Nephron progenitor cell (in vitro differentiated cells): ENCODE measurements around the gene IDS.
"Not testable (repeated sequence)": the region's sequence is repeated elsewhere in the genome, so short reads cannot be mapped to it uniquely, and the experiment has no call there.

Experiments used
- DNase-seq: peaks from one replicate; pipeline ENCODE4 v3.0.0; 2021
- H3K27ac Mint-ChIP-seq: 2 replicates; pipeline ENCODE4 v1.8.0; 2021; ENCODE audit warnings: mild to moderate bottlenecking, moderate library complexity, mixed read lengths
- H3K27me3 Mint-ChIP-seq: 2 replicates; pipeline ENCODE4 v1.8.0; 2021; ENCODE audit warnings: mild to moderate bottlenecking, low read depth, mixed read lengths; ENCODE audit not compliant: poor library complexity
- H3K36me3 Mint-ChIP-seq: 2 replicates; pipeline ENCODE4 v1.8.0; 2021; ENCODE audit warnings: low read depth, mixed read lengths
- H3K4me1 Mint-ChIP-seq: 2 replicates; pipeline ENCODE4 v1.8.0; 2021; ENCODE audit warnings: mixed read lengths
- H3K4me3 Mint-ChIP-seq: 2 replicates; pipeline ENCODE4 v1.8.0; 2021; ENCODE audit warnings: mild to moderate bottlenecking, moderate library complexity, mixed read lengths
- H3K9me3 Mint-ChIP-seq: 2 replicates; pipeline ENCODE4 v1.8.0; 2021; ENCODE audit warnings: mild to moderate bottlenecking, moderate library complexity, mixed read lengths
- TF ChIP-seq, protein P1 (sequence below): fragments of 200-600 bp; sonication (generic); IDR thresholded peaks from 2 replicates; pipeline ENCODE4 v1.5.0; 2021; ENCODE audit warnings: antibody characterized with exemption

IDS gene

DNA sequence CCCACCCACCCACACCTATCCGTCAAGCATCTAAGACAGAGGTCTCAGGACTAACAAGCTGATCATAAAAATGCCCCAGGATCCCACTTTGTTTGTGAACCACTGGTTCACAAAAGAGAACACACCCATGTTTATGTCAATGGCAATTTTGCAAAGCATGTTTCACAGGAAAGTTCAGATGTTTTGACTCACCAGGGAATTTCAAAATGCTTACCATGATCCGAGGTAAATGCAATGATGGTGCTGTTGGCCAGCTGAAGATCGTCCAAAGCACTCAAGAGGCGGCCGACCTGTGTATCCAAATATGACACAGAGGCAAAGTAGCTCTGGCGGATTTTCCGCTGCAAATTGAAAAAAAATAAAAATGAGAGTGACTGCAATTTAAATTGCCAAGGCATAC is 15.0 kb downstream of the IDS start:
- Mint-ChIP-seq H3K36me3 (peaks cover 35% of the 10 kb centered on the region), H3K27me3 (no peaks in the 10 kb centered on the region), H3K4me1 (no peaks in the 10 kb centered on the region), H3K9me3 (peaks cover 40% of the 10 kb centered on the region), H3K27ac (no peak overlapping the region), H3K4me3 (no peak overlapping the region)
- TF ChIP-seq, protein P1, sequence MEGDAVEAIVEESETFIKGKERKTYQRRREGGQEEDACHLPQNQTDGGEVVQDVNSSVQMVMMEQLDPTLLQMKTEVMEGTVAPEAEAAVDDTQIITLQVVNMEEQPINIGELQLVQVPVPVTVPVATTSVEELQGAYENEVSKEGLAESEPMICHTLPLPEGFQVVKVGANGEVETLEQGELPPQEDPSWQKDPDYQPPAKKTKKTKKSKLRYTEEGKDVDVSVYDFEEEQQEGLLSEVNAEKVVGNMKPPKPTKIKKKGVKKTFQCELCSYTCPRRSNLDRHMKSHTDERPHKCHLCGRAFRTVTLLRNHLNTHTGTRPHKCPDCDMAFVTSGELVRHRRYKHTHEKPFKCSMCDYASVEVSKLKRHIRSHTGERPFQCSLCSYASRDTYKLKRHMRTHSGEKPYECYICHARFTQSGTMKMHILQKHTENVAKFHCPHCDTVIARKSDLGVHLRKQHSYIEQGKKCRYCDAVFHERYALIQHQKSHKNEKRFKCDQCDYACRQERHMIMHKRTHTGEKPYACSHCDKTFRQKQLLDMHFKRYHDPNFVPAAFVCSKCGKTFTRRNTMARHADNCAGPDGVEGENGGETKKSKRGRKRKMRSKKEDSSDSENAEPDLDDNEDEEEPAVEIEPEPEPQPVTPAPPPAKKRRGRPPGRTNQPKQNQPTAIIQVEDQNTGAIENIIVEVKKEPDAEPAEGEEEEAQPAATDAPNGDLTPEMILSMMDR: no peak
- DNase-seq: no peak

GRCh38 chrX:149488411-149489052 is 16.6 kb downstream of the IDS start:
- not testable (repeated sequence) for DNase-seq, H3K4me3 Mint-ChIP-seq, H3K27me3 Mint-ChIP-seq

GRCh38 chrX:149488008-149488407 is 17.1 kb downstream of the IDS start:
- not testable (repeated sequence) for H3K27ac Mint-ChIP-seq, H3K4me3 Mint-ChIP-seq, DNase-seq, H3K4me1 Mint-ChIP-seq, H3K27me3 Mint-ChIP-seq
- H3K36me3 Mint-ChIP-seq: peaks cover 47% of the 10 kb centered on the region
- peaks cover 46% of the 10 kb centered on the region for H3K9me3 Mint-ChIP-seq

More at GRCh38 chrX:149488411-149489052, 16.6 kb downstream of the IDS start:
- not testable (repeated sequence) for H3K27ac Mint-ChIP-seq, H3K4me1 Mint-ChIP-seq
- Mint-ChIP-seq H3K36me3 (peaks cover 45% of the 10 kb centered on the region), H3K9me3 (peaks cover 45% of the 10 kb centered on the region)

DNA sequence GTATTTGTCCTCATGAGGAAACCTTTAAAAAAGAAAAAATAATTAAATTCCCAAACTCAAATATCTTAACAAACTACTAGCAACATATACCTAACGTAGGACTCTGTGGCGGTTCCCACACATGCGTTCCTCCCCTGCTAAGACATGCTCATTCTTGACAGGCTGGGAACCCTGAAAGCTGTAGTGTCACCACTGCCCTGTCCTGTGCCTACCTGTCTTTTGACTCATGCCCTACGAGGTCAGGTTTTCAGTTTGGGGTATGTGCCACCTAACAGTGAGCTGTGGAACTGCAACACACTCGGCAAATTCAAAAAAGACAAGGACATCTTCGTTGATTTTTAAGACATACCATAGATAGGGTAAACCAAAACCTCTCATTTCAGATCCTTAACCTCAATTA is 17.8 kb downstream of the IDS start:
- Mint-ChIP-seq H3K36me3 (peaks cover 53% of the 10 kb centered on the region), H3K4me1 (no peaks in the 10 kb centered on the region), H3K27me3 (no peaks in the 10 kb centered on the region), H3K27ac (no peak overlapping the region), H3K9me3 (peaks cover 46% of the 10 kb centered on the region), H3K4me3 (no peak overlapping the region)
- DNase-seq: no peak
- TF ChIP-seq, protein P1: no peak

- no peak for DNase-seq
- no peaks in the 10 kb centered on the region for H3K27me3 Mint-ChIP-seq
- H3K4me1 Mint-ChIP-seq: peaks cover 5% of the 10 kb centered on the region
- peaks cover 46% of the 10 kb centered on the region for H3K36me3 Mint-ChIP-seq
- TF ChIP-seq, protein P1: no peak
- H3K27ac Mint-ChIP-seq: no peak overlapping the region
- H3K4me3 Mint-ChIP-seq: no peak overlapping the region
- peaks cover 53% of the 10 kb centered on the region for H3K9me3 Mint-ChIP-seq
Measured at GRCh38 chrX:149476513-149476912, 28.6 kb downstream of the IDS start.

GRCh38 chrX:149473966-149474365 is 31.1 kb downstream of the IDS start:
- Mint-ChIP-seq H3K36me3 (peaks cover 22% of the 10 kb centered on the region), H3K9me3 (peaks cover 54% of the 10 kb centered on the region), H3K4me3 (no peak overlapping the region), H3K27ac (no peak overlapping the region), H3K27me3 (no peaks in the 10 kb centered on the region), H3K4me1 (peaks cover 5% of the 10 kb centered on the region)
- DNase-seq: no peak
- TF ChIP-seq, protein P1: no peak

- no peak for DNase-seq
- Mint-ChIP-seq H3K4me3 (no peak overlapping the region), H3K27ac (no peak overlapping the region), H3K9me3 (peaks cover 57% of the 10 kb centered on the region), H3K27me3 (no peaks in the 10 kb centered on the region), H3K36me3 (peaks cover 15% of the 10 kb centered on the region), H3K4me1 (peaks cover 5% of the 10 kb centered on the region)
- TF ChIP-seq, protein P1: no peak
Measured at GRCh38 chrX:149473092-149473491, 32.0 kb downstream of the IDS start.
